ENCODE results near the gene KCNH8. TPM values are rescaled to one million over a fixed set of nuclear protein-coding genes. Genes with fewer than 3 reads are reported as not detected.

KCNH8 gene
- total RNA-seq, 1 donor from 2014 or later = not detected

GRCh38 chr3:19476281-19476680 is 328.0 kb downstream of the KCNH8 start:
- Mint-ChIP-seq H3K27me3 (ENCODE audit: low read depth) (no peaks in the 10 kb centered on the region), H3K36me3 (ENCODE audit: low read depth) (no peaks in the 10 kb centered on the region), H3K4me3 (ENCODE audit: low read depth) (no peak overlapping the region), H3K9me3 (no peaks in the 10 kb centered on the region), H3K4me1 (ENCODE audit: low read depth) (no peaks in the 10 kb centered on the region), H3K27ac (no peak overlapping the region)
- intact Hi-C loops (cut with micrococcal nuclease) = no loop called here
- no peak for DNase-seq (ENCODE audit: low spot score)

- Mint-ChIP-seq H3K4me3 (ENCODE audit: low read depth) (no peak overlapping the region), H3K9me3 (no peaks in the 10 kb centered on the region), H3K27me3 (ENCODE audit: low read depth) (no peaks in the 10 kb centered on the region), H3K4me1 (ENCODE audit: low read depth) (no peaks in the 10 kb centered on the region), H3K36me3 (ENCODE audit: low read depth) (no peaks in the 10 kb centered on the region), H3K27ac (no peak overlapping the region)
- no peak for DNase-seq (ENCODE audit: low spot score)
- intact Hi-C loops (cut with micrococcal nuclease) = no loop called here
Observed at GRCh38 chr3:19485267-19485666, 337.0 kb downstream of the KCNH8 start.

GRCh38 chr3:19487386-19487785 is 339.1 kb downstream of the KCNH8 start:
- H3K9me3 Mint-ChIP-seq = no peaks in the 10 kb centered on the region
- no peaks in the 10 kb centered on the region for H3K27me3 Mint-ChIP-seq (ENCODE audit: low read depth)
- H3K36me3 Mint-ChIP-seq (ENCODE audit: low read depth) = no peaks in the 10 kb centered on the region
- H3K27ac Mint-ChIP-seq = no peak overlapping the region
- H3K4me1 Mint-ChIP-seq (ENCODE audit: low read depth) = no peaks in the 10 kb centered on the region
- no peak for DNase-seq (ENCODE audit: low spot score)
- intact Hi-C loops (cut with micrococcal nuclease) = no loop called here
- no peak overlapping the region for H3K4me3 Mint-ChIP-seq (ENCODE audit: low read depth)

GRCh38 chr3:19488939-19489338 is 340.6 kb downstream of the KCNH8 start:
- DNase-seq (ENCODE audit: low spot score) = no peak
- no peaks in the 10 kb centered on the region for H3K9me3 Mint-ChIP-seq
- intact Hi-C loops (cut with micrococcal nuclease) = no loop called here
- no peak overlapping the region for H3K27ac Mint-ChIP-seq
- H3K4me3 Mint-ChIP-seq (ENCODE audit: low read depth) = no peak overlapping the region
- H3K27me3 Mint-ChIP-seq (ENCODE audit: low read depth) = no peaks in the 10 kb centered on the region
- no peaks in the 10 kb centered on the region for H3K36me3 Mint-ChIP-seq (ENCODE audit: low read depth)
- no peaks in the 10 kb centered on the region for H3K4me1 Mint-ChIP-seq (ENCODE audit: low read depth)

- Mint-ChIP-seq H3K27ac (no peak overlapping the region), H3K36me3 (ENCODE audit: low read depth) (no peaks in the 10 kb centered on the region), H3K9me3 (no peaks in the 10 kb centered on the region), H3K4me1 (ENCODE audit: low read depth) (no peaks in the 10 kb centered on the region), H3K27me3 (ENCODE audit: low read depth) (no peaks in the 10 kb centered on the region), H3K4me3 (ENCODE audit: low read depth) (no peak overlapping the region)
- DNase-seq (ENCODE audit: low spot score) = no peak
- intact Hi-C loops (cut with micrococcal nuclease) = no loop called here
Observed at GRCh38 chr3:19489936-19490335, 341.6 kb downstream of the KCNH8 start.

- Mint-ChIP-seq H3K36me3 (ENCODE audit: low read depth) (no peaks in the 10 kb centered on the region), H3K9me3 (no peaks in the 10 kb centered on the region), H3K27ac (no peak overlapping the region), H3K4me1 (ENCODE audit: low read depth) (no peaks in the 10 kb centered on the region), H3K4me3 (ENCODE audit: low read depth) (no peak overlapping the region), H3K27me3 (ENCODE audit: low read depth) (no peaks in the 10 kb centered on the region)
- no peak for DNase-seq (ENCODE audit: low spot score)
- intact Hi-C loops (cut with micrococcal nuclease) = no loop called here
Observed at GRCh38 chr3:19506171-19506570, 357.9 kb downstream of the KCNH8 start.

GRCh38 chr3:19522305-19522704 is 374.0 kb downstream of the KCNH8 start:
- Mint-ChIP-seq H3K27me3 (ENCODE audit: low read depth) (no peaks in the 10 kb centered on the region), H3K27ac (no peak overlapping the region), H3K36me3 (ENCODE audit: low read depth) (no peaks in the 10 kb centered on the region), H3K9me3 (no peaks in the 10 kb centered on the region), H3K4me3 (ENCODE audit: low read depth) (no peak overlapping the region), H3K4me1 (ENCODE audit: low read depth) (no peaks in the 10 kb centered on the region)
- intact Hi-C loops (cut with micrococcal nuclease) = no loop called here
- DNase-seq (ENCODE audit: low spot score) = no peak

- no peaks in the 10 kb centered on the region for H3K4me1 Mint-ChIP-seq (ENCODE audit: low read depth)
- no peaks in the 10 kb centered on the region for H3K36me3 Mint-ChIP-seq (ENCODE audit: low read depth)
- no peak for DNase-seq (ENCODE audit: low spot score)
- no peak overlapping the region for H3K4me3 Mint-ChIP-seq (ENCODE audit: low read depth)
- no peaks in the 10 kb centered on the region for H3K9me3 Mint-ChIP-seq
- intact Hi-C loops (cut with micrococcal nuclease) = no loop called here
- H3K27ac Mint-ChIP-seq = no peak overlapping the region
- H3K27me3 Mint-ChIP-seq (ENCODE audit: low read depth) = no peaks in the 10 kb centered on the region
Observed at GRCh38 chr3:19526071-19526470, 377.8 kb downstream of the KCNH8 start.

- Mint-ChIP-seq H3K9me3 (no peaks in the 10 kb centered on the region), H3K4me3 (ENCODE audit: low read depth) (no peak overlapping the region), H3K4me1 (ENCODE audit: low read depth) (no peaks in the 10 kb centered on the region), H3K36me3 (ENCODE audit: low read depth) (no peaks in the 10 kb centered on the region), H3K27me3 (ENCODE audit: low read depth) (no peaks in the 10 kb centered on the region), H3K27ac (no peak overlapping the region)
- intact Hi-C loops (cut with micrococcal nuclease) = no loop called here
- no peak for DNase-seq (ENCODE audit: low spot score)
Observed at GRCh38 chr3:19527746-19528145, 379.4 kb downstream of the KCNH8 start.

GRCh38 chr3:19531426-19531825 is 383.1 kb downstream of the KCNH8 start:
- DNase-seq (ENCODE audit: low spot score) = no peak
- H3K4me1 Mint-ChIP-seq (ENCODE audit: low read depth) = no peaks in the 10 kb centered on the region
- no peaks in the 10 kb centered on the region for H3K27me3 Mint-ChIP-seq (ENCODE audit: low read depth)
- intact Hi-C loops (cut with micrococcal nuclease) = no loop called here
- H3K4me3 Mint-ChIP-seq (ENCODE audit: low read depth) = no peak overlapping the region
- no peak overlapping the region for H3K27ac Mint-ChIP-seq
- H3K9me3 Mint-ChIP-seq = no peaks in the 10 kb centered on the region
- no peaks in the 10 kb centered on the region for H3K36me3 Mint-ChIP-seq (ENCODE audit: low read depth)

- intact Hi-C loops (cut with micrococcal nuclease) = no loop called here
- H3K36me3 Mint-ChIP-seq (ENCODE audit: low read depth) = no peaks in the 10 kb centered on the region
- no peaks in the 10 kb centered on the region for H3K9me3 Mint-ChIP-seq
- no peak overlapping the region for H3K27ac Mint-ChIP-seq
- H3K4me3 Mint-ChIP-seq (ENCODE audit: low read depth) = no peak overlapping the region
- no peak for DNase-seq (ENCODE audit: low spot score)
- no peaks in the 10 kb centered on the region for H3K27me3 Mint-ChIP-seq (ENCODE audit: low read depth)
- no peaks in the 10 kb centered on the region for H3K4me1 Mint-ChIP-seq (ENCODE audit: low read depth)
Observed at GRCh38 chr3:19539518-19540392, 391.4 kb downstream of the KCNH8 start.

- Mint-ChIP-seq H3K36me3 (ENCODE audit: low read depth) (no peaks in the 10 kb centered on the region), H3K4me1 (ENCODE audit: low read depth) (no peaks in the 10 kb centered on the region)
- intact Hi-C loops (cut with micrococcal nuclease) = no loop called here
Observed at GRCh38 chr3:19540464-19540863, 392.2 kb downstream of the KCNH8 start.

GRCh38 chr3:19541284-19541683 is 393.0 kb downstream of the KCNH8 start:
- Mint-ChIP-seq H3K36me3 (ENCODE audit: low read depth) (no peaks in the 10 kb centered on the region), H3K27ac (no peak overlapping the region), H3K4me1 (ENCODE audit: low read depth) (no peaks in the 10 kb centered on the region), H3K4me3 (ENCODE audit: low read depth) (no peak overlapping the region), H3K27me3 (ENCODE audit: low read depth) (no peaks in the 10 kb centered on the region), H3K9me3 (no peaks in the 10 kb centered on the region)
- DNase-seq (ENCODE audit: low spot score) = no peak
- intact Hi-C loops (cut with micrococcal nuclease) = no loop called here

More at GRCh38 chr3:19540464-19540863, 392.2 kb downstream of the KCNH8 start:
- Mint-ChIP-seq H3K27ac (no peak overlapping the region), H3K4me3 (ENCODE audit: low read depth) (no peak overlapping the region), H3K9me3 (no peaks in the 10 kb centered on the region), H3K27me3 (ENCODE audit: low read depth) (no peaks in the 10 kb centered on the region)
- DNase-seq (ENCODE audit: low spot score) = no peak
